Adrenal gland (tissue), 5 donors: ENCODE measurements around the gene PKP4.

ENCODE experiments used
- CTCF ChIP-seq, 6 experiments: fragments of 450-650 bp in 4 of 6; fragments of 200-600 bp in 2 of 6; sonication (generic) in 1 of 6; IDR thresholded peaks; 1 replicate in 5 of 6; 2 replicates in 1 of 6; pipeline versions ENCODE4 v1.5.1 to v1.8.0; 2016 to 2021; ENCODE audit warnings: antibody characterized with exemption in 6 of 6, mild to moderate bottlenecking in 2 of 6, moderate library complexity in 1 of 6
- POLR2A ChIP-seq, 2 donors: fragments of 450-650 bp; IDR thresholded peaks; one replicate each; pipeline ENCODE4 v1.6.1; 2017; ENCODE audit warnings: antibody characterized with exemption in 2 of 2, mild to moderate bottlenecking in 2 of 2, moderate library complexity in 1 of 2
- donor health status: DM: no; HTN: no; CAD: no.

- TF ChIP-seq CTCF (IDR thresholded peaks at IDR 0.05) (no peak), POLR2A (IDR thresholded peaks at IDR 0.05) (no peak)
Observed at GRCh38 chr2:158725441-158725891, 268.7 kb downstream of the PKP4 start.
